H1 (cell line): ENCODE results near the gene ADO. TPM values are rescaled to one million over a fixed set of nuclear protein-coding genes. Genes with fewer than 3 reads are reported as not detected.

Experiments
- FOSL1 ChIP-seq: IDR thresholded peaks from 2 replicates; pipeline ENCODE4 v1.6.1; 2011; ENCODE audit warnings: mild to moderate bottlenecking, low read depth, low read length, moderate library complexity; ENCODE audit not compliant: insufficient read depth
- KDM1A ChIP-seq: fragments of 200-600, 300-600 bp; sonication (generic); IDR thresholded peaks from 2 replicates; pipeline ENCODE4 v1.7.1; 2016; ENCODE audit warnings: mild to moderate bottlenecking, low read length, borderline replicate concordance
- RAD21 ChIP-seq, 2 experiments: IDR thresholded peaks in 1 of 2; conservative IDR thresholded peaks in 1 of 2; 2 replicates each; pipeline ENCODE4 v1.6.1; 2011; ENCODE audit warnings: low read depth in 2 of 2, low read length in 2 of 2, improper control_type of control experiment in 1 of 2, inconsistent platforms in 1 of 2, mild to moderate bottlenecking in 1 of 2, moderate library complexity in 1 of 2
- RXRA ChIP-seq: IDR thresholded peaks from 2 replicates; pipeline ENCODE4 v1.6.1; 2011; ENCODE audit warnings: low read depth, mild to moderate bottlenecking, low read length, moderate library complexity; ENCODE audit not compliant: insufficient read depth
- polyA plus RNA-seq, 7 experiments: library from polyadenylated mRNA; depleted of rRNA in 3 of 7; stranded (reverse) in 5 of 7; unstranded in 2 of 7; fragments of >200 nt in 5 of 7; fragments of 200-250 nt in 2 of 7; gene quantifications; 1 replicate in 5 of 7; 2 replicates in 1 of 7; 4 replicates in 1 of 7; pipeline versions ENCODE4 v1.2.1 to v1.2.3, GENCODE V29; 2011 to 2013; ENCODE audit warnings: missing spikeins in 2 of 7, mixed read lengths in 2 of 7
- total RNA-seq: library from RNA; stranded (reverse); fragmentation: NEBNext Ultra II Directional; extraction: Animal tissue kit (Norgen Biotek cat#: 25700); gene quantifications from 2 replicates; pipeline ENCODE4 v1.2.1, GENCODE V29; 2021

Gene ADO
- total and polyA plus RNA-seq, 2 of the 8 experiments (the other 6 are each of a cell fraction or from before 2014, with no cell fraction given) = 18.7 to 27.9 TPM

DNA sequence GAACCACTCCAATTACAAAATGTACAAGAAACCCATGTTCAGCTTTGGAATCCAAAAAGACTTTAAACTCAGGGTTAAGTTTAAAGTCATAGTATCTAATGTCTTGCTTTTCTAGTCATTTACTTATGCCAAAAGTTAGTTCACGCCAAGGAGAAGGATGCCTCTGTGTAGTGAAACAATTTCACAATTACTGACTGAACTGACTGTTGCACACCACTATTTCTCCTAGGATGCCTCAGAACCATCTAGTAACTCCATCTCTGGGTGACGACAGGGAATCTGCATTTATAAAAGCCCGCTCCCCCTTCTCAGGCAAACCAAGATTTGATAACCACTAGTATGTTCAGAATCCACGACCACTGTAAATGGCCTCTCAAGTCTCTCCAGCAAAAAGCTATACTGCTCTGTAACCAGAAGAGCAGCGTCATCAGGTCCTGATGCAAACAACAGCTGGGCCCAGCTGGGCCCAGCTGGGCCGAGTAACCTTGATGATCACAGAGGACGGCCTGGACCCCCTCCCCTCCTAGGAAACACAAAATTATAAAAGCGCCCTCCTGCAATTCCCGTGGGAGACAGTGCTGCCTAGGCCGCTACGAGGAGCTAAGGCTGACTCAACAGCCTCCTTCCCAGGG is 680 bp upstream of the ADO start (continued):
- TF ChIP-seq KDM1A (no peak), FOSL1 (no peak), RAD21 (IDR thresholded peaks at IDR 0.05 in 1 of 2, conservative IDR thresholded peaks at IDR 0.05 in 1 of 2; ENCODE audit: low read depth in 2 of 2, low read length in 2 of 2) (no peak), RXRA (no peak)
